Hepatocyte (in vitro differentiated cells): ENCODE results near the gene DMD.

Source experiments
- EZH2 ChIP-seq: fragments of 200-600 bp; sonication (generic); IDR thresholded peaks from 2 replicates; pipeline ENCODE4 v1.6.1; 2016; ENCODE audit warnings: antibody characterized with exemption, mild to moderate bottlenecking, borderline replicate concordance
- TF ChIP-seq, protein P1 (sequence below): fragments of 200-600 bp; sonication (generic); IDR thresholded peaks from 2 replicates; pipeline ENCODE4 v1.5.1; 2016; ENCODE audit warnings: antibody characterized with exemption, mild to moderate bottlenecking; ENCODE audit not compliant: poor library complexity

DNA sequence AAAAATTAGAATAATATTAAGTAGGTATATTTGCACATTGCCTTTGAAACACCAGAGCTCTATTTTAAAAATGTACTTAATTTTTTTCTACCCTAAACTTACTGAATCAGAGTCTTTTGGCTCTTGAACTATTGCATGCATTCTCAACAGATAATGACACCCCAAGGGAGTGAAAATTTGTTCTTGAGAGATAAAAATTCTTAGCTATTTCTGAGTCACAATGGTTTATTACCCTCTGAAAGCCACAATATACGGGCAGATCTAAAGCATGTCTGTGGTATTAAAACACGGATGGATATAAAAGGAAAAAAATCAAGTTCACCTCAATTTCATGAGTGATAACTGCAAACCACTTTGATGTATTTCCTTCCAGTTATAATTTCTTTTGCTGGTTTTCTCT, 1503.2 kb downstream of the DMD start:
- TF ChIP-seq, protein P1, sequence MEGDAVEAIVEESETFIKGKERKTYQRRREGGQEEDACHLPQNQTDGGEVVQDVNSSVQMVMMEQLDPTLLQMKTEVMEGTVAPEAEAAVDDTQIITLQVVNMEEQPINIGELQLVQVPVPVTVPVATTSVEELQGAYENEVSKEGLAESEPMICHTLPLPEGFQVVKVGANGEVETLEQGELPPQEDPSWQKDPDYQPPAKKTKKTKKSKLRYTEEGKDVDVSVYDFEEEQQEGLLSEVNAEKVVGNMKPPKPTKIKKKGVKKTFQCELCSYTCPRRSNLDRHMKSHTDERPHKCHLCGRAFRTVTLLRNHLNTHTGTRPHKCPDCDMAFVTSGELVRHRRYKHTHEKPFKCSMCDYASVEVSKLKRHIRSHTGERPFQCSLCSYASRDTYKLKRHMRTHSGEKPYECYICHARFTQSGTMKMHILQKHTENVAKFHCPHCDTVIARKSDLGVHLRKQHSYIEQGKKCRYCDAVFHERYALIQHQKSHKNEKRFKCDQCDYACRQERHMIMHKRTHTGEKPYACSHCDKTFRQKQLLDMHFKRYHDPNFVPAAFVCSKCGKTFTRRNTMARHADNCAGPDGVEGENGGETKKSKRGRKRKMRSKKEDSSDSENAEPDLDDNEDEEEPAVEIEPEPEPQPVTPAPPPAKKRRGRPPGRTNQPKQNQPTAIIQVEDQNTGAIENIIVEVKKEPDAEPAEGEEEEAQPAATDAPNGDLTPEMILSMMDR: no peak
- no peak for TF ChIP-seq EZH2
